Colonic mucosa (tissue), 4 donors: ENCODE measurements around the gene SETD3. TPM values are rescaled to one million over a fixed set of nuclear protein-coding genes. Genes with fewer than 3 reads are reported as not detected.

ENCODE experiments used
- DNase-seq: peaks from one replicate; pipeline ENCODE4 v3.0.0-alpha.2; 2020
- H3K27ac ChIP-seq: fragments of 200-600 bp; one replicate; pipeline ENCODE4 v1.8.0; 2021
- H3K27me3 ChIP-seq: fragments of 200-600 bp; one replicate; pipeline ENCODE4 v1.8.0; 2021
- H3K36me3 ChIP-seq: fragments of 200-600 bp; one replicate; pipeline ENCODE4 v1.8.0; 2021
- H3K4me1 ChIP-seq: fragments of 200-600 bp; one replicate; pipeline ENCODE4 v1.8.0; 2021; ENCODE audit warnings: mild to moderate bottlenecking
- H3K4me3 ChIP-seq: fragments of 200-600 bp; one replicate; pipeline ENCODE4 v1.8.0; 2021
- H3K9ac ChIP-seq, 2 donors: one replicate each; pipeline ENCODE4 v1.7.0; 2013; ENCODE audit warnings: control low read depth in 2 of 2, low read depth in 2 of 2, low read length in 2 of 2
- H3K9me3 ChIP-seq: fragments of 200-600 bp; one replicate; pipeline ENCODE4 v1.8.0; 2021
- CTCF ChIP-seq: fragments of 200-600 bp; IDR thresholded peaks from one replicate; pipeline ENCODE4 v1.8.0; 2022; ENCODE audit warnings: antibody characterized with exemption, mild to moderate bottlenecking
- intact Hi-C: fragments of 100-400 bp; cut with DNase I; formaldehyde crosslinking; loops from one replicate; pipeline ENCODE4 v1.14.1; 2022
- total RNA-seq, 2 donors: library from RNA; stranded (reverse); fragmentation: NEBNext Ultra II Directional in 1 of 2; extraction: Animal tissue kit (Norgen Biotek cat#: 25700) in 1 of 2; gene quantifications; one replicate each; pipeline ENCODE4 v1.2.1, GENCODE V29; 2021
- donor health status: healthy.
- donor health status: DM: no; HTN: no; CAD: no.
- donor health status: DM: no; HTN: no; CAD: no.

Gene SETD3
- total RNA-seq, 2 donors from 2014 or later, result 60.0 to 69.4 TPM

GRCh38 chr14:99420711-99421110, 59.9 kb downstream of the SETD3 start:
- no peaks in the 10 kb centered on the region for H3K36me3 ChIP-seq
- H3K27ac ChIP-seq, result no peak overlapping the region
- H3K4me1 ChIP-seq, result no peaks in the 10 kb centered on the region
- H3K9ac ChIP-seq, result no peak overlapping the region
- DNase-seq, result peak; percentile 77
- TF ChIP-seq CTCF, result no peak
- no peaks in the 10 kb centered on the region for H3K27me3 ChIP-seq
- no peak overlapping the region for H3K4me3 ChIP-seq
- H3K9me3 ChIP-seq, result no peaks in the 10 kb centered on the region
- intact Hi-C loops, result no loop called here

GRCh38 chr14:99419905-99420304, 60.8 kb downstream of the SETD3 start:
- no peaks in the 10 kb centered on the region for H3K4me1 ChIP-seq
- no peaks in the 10 kb centered on the region for H3K36me3 ChIP-seq
- H3K9me3 ChIP-seq, result no peaks in the 10 kb centered on the region
- no peaks in the 10 kb centered on the region for H3K27me3 ChIP-seq
- no peak overlapping the region for H3K9ac ChIP-seq
- no peak for TF ChIP-seq CTCF
- no peak overlapping the region for H3K27ac ChIP-seq
- H3K4me3 ChIP-seq, result no peak overlapping the region
- no peak for DNase-seq
- intact Hi-C loops, result no loop called here

- Histone ChIP-seq H3K4me3 (no peak overlapping the region), H3K36me3 (no peaks in the 10 kb centered on the region), H3K4me1 (no peaks in the 10 kb centered on the region), H3K27ac (no peak overlapping the region), H3K9ac (no peak overlapping the region), H3K9me3 (no peaks in the 10 kb centered on the region), H3K27me3 (no peaks in the 10 kb centered on the region)
- TF ChIP-seq CTCF, result no peak
- intact Hi-C loops, result no loop called here
- no peak for DNase-seq
Observed at GRCh38 chr14:99418242-99418641, 62.4 kb downstream of the SETD3 start.

GRCh38 chr14:99416909-99417308, 63.8 kb downstream of the SETD3 start:
- Histone ChIP-seq H3K9me3 (no peaks in the 10 kb centered on the region), H3K27me3 (no peaks in the 10 kb centered on the region), H3K4me3 (no peak overlapping the region), H3K9ac (no peak overlapping the region), H3K27ac (no peak overlapping the region), H3K4me1 (no peaks in the 10 kb centered on the region), H3K36me3 (no peaks in the 10 kb centered on the region)
- DNase-seq, result no peak
- TF ChIP-seq CTCF, result no peak
- intact Hi-C loops, result no loop called here

GRCh38 chr14:99415496-99416281, 65.0 kb downstream of the SETD3 start:
- Histone ChIP-seq H3K27me3 (no peaks in the 10 kb centered on the region), H3K4me1 (no peaks in the 10 kb centered on the region), H3K9ac (no peak overlapping the region), H3K27ac (no peak overlapping the region), H3K36me3 (no peaks in the 10 kb centered on the region), H3K4me3 (no peak overlapping the region), H3K9me3 (no peaks in the 10 kb centered on the region)
- TF ChIP-seq CTCF, result peak; percentile 69
- intact Hi-C loops, result no loop called here
- peak; percentile 65 for DNase-seq
